Mucosa of gallbladder (tissue), 1 donor: ENCODE measurements around the gene TPRN. TPM values are rescaled to one million over a fixed set of nuclear protein-coding genes. Genes with fewer than 3 reads are reported as not detected.

Source experiments
- DNase-seq: peaks from one replicate; pipeline ENCODE4 v3.0.0-alpha.2; 2020; ENCODE audit warnings: low spot score
- total RNA-seq: library from RNA; stranded (reverse); gene quantifications from one replicate; pipeline ENCODE4 v1.2.1, GENCODE V29; 2021
- donor health status: DM: no; HTN: no; CAD: no.

The TPRN gene
- total RNA-seq, 1 donor from 2014 or later, result 74.4 TPM

DNA sequence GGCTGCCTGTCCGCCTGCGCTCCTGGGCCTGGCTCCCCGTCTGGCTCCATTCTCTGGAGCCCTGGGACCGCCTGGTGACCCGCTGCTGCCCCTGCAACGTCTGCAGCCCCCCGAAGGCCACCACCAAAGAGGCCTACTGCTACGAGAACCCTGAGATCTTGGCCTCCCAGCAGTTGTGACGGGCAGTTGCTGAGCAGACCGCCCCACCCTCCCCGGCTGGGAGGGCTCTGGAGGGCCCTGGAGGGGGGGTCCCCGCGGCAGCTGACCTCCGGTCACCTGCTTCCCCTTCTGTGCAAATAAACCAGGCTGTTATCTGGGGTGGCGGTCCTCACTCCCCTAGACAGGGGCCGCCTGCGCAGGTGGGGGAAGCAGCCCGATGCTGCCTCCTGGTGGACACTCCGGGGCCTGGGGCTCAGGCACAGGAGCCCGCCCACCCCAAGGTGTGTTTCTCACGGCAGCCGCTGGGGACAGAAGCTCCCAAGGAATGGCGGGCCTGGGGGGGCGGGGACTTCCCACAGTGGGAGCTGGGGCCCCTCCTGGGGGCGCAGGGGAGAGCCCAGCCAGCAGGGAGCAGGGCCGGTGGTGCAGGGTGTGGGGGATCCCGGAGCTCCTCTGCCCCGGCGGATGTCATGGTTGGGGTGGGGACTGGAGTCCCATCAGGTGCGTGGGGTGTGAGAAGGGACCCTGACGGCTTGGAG lies 35.8 kb upstream of the TPRN start:
- peak; percentile 85 for DNase-seq

DNA sequence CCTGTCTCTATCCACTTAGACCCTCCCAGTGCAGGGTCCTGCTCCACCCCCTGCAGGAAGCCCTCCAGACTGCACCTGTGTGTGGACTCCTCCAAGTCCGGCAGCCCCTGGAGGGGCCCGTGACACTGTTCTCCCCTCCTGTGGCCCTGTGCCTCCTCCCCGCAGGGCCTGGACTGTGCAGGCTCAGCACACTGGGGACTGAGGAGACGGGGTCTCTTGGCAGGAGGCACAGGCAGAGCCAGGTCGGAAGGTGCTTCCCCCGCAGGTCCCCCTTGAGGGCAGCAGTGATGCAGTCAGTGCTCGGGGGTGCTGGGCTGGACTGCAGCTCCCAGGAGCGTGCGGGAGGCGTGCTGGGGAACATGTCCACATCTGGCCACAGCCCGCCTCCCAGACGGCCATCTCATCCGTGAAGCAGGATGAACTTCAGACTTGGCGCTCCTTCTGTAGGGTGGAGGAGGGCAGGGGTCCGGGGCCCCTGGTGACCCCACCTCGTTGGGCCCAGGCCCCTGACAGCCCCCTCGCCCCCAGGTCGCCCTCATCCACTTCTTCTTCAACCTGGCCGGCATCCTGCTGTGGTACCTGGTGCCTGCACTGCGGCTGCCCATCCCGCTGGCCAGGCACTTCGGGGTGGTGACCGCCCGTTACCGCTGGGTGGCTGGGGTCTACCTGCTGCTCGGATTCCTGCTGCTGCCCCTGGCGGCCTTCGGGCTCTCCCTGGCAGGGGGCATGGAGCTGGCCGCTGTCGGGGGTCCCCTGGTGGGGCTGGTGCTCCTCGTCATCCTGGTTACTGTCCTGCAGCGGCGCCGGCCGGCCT lies 35.1 kb upstream of the TPRN start:
- DNase-seq, result no peak

DNA sequence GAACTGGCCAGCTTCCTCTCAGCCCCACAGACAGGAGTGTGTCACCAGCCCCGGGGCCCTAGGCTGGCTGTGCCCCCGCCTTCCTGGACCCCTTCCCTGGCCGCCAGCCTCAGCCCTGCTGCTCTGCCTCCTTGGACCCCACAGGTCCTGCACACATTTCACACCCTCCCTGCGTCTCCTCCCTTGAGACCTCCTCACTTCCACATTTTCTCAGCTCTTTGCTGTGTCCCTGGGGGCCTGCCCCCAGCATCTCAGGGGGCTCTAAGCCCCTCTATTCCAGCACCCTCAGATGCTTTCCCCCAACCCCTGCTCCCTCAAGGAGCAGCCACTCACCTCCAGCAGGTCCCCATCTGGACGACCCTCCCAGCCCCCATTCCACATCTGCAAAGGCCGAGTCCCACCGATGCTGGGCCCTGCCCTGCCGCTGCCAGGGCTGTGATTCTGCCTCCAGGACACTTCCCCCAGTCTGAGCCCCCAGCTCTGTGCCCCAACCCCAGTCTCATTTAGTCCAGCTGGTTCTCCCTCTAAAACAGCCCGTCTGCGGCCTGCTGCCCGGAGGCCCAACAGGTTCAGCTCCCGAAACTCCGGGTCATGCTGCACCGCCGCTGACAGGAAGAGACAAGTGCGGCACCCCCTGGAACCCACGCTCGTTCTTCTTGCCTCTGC lies 34.4 kb upstream of the TPRN start:
- no peak for DNase-seq

DNA sequence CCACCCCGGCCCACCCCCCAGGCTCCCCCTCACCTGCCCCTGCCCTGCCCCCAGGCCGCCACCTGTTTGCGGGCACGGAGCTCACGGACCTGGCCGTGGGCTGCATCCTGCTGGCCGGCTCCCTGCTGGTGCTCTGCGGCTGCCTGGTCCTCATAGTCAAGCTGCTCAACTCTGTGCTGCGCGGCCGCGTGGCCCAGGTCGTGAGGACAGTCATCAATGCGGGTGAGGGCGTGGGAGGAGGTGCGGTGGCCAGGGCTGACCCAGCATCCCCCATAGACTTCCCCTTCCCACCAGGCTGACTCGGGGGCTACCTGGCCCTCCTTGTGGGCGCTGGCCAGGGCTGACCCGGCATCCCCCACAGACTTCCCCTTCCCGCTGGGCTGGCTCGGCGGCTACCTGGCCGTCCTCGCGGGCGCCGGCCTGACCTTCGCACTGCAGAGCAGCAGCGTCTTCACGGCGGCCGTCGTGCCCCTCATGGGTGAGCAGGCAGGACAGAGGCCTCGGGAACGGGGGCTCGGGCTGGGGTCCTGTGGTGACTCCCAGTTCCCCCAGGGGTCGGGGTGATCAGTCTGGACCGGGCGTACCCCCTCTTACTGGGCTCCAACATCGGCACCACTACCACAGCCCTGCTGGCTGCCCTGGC lies 33.6 kb upstream of the TPRN start:
- DNase-seq, result no peak

DNA sequence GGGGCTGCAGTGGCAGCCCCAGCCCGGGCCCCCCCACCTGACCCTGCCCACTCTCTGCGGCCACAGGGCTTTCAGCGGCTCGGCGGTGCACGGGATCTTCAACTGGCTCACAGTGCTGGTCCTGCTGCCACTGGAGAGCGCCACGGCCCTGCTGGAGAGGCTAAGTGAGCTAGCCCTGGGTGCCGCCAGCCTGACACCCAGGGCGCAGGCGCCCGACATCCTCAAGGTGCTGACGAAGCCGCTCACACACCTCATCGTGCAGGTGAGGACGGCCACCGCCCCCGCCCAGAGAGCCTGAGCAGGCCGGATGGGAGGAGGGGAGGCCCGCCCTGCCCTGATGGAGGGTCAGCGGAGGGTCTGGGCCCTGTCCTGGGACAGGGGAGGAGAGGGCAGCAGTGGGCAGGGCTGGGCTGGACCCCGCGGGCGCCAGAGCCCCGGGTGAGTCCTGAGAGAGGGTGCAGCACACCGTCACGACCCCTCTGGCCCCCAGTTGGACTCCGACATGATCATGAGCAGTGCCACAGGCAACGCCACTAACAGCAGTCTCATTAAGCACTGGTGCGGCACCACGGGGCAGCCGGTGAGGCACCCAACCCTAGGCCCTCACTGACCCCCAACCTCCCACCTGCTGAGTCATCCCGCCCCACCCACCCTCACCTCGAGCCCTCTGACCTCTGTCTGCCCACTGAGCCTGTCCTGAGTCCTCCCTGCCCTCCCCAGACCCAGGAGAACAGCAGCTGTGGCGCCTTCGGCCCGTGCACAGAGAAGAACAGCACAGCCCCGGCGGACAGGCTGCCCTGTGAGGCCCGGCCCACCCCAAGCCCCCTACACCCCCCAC lies 32.8 kb upstream of the TPRN start:
- no peak for DNase-seq

DNA sequence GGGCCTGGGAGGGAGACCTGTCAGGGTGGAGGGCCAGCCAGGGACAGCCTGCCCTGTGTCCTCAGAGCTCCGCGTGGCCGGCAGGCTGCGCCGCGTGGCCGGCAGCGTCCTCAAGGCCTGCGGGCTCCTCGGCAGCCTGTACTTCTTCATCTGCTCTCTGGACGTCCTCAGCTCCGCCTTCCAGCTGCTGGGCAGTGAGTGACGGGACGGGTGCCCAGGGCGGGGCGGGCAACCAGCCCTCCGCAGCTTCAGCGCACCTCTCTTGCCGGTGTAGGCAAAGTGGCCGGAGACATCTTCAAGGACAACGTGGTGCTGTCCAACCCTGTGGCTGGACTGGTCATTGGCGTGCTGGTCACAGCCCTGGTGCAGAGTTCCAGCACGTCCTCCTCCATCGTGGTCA lies 32.0 kb upstream of the TPRN start:
- no peak for DNase-seq

DNA sequence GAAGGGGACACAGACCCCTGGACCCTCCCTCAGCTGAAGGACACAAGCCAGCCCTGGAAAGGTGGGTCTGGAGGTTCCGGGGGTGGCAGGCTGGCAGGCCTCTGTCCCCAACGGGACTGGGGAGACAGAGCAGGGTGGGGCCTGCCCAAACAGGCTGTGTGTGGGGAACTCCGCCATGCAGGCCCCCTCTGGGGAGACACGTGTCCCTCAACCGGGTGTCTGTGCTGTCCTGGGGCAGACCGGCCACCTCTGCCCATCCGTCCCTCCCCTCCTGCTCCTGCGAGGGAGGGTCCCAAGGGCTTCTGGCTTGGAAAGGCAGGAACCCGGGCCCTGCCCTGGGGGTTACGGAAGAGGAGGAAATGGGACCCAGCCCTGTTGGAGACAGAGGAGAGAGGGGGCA lies 31.6 kb upstream of the TPRN start:
- DNase-seq, result no peak

DNA sequence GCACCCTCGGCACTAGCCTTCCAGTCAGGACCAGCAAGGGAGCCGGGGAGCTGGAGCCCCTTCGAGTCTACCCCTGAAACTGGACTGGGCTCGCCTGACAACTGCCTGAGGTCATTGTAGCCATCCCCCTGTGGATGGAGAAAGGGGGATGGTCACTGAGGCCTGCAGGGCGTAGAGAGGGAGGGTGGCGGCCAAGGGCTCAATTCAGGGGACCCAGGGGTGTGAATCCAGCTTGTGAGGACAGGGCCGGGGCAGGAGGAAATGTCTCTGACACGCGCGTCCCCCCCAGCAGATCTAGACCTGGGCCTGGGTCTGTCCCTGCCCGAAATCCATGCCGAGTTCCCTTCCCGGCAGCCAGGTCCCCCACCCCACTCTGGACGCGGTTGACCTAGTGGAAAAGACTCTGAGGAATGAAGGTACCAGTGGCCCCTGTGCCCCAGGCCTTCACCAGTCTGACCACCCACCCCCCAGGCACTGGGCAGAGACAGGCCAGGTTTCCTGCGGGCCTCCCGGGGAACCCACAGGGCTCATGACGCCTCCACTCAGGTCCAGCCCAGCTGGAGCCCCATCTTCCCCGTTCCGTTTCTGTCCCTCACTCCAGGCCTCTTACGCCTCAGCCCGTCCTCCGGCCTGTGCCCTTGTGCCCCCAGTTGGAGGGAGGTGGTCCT lies 31.0 kb upstream of the TPRN start:
- no peak for DNase-seq

DNA sequence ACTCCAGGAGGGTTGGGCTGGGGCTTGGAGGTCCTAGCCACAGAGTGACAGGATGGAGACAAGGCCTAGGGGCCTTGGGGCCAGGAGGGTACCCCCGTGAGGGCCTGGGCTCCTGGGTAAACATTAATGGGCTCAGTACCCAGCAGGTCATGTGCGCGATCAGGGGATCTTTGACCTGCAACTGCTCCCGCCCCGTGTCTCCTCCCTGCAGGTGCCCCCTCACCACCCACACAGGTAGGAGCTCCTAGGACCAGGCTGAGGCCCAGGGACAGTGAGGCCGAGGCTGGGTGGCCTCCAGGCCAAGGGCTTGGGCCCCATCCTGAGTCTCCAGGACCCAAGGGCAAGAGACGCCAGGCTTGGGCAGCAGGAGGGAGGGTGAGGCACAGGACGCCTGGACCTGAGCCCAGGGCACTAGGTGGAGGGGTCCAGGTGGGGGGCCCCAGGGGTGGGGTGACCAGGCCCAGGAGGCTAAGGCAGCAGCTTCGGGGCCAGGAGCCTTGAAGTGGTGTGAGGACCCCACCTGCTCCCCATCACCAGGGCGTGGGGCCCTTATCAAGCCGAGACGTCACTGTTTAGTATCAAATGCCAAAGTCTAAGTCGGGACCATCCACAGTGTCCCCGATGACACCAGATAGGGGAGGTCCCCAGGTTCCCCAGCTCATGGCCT lies 30.3 kb upstream of the TPRN start, which contains the start of gene SLC34A3:
TSS of gene SLC34A3 (plus strand) at position 197 of the 667 bp plus-strand sequence. CDS start 802 bp downstream, outside the sequence.
- no peak for DNase-seq

DNA sequence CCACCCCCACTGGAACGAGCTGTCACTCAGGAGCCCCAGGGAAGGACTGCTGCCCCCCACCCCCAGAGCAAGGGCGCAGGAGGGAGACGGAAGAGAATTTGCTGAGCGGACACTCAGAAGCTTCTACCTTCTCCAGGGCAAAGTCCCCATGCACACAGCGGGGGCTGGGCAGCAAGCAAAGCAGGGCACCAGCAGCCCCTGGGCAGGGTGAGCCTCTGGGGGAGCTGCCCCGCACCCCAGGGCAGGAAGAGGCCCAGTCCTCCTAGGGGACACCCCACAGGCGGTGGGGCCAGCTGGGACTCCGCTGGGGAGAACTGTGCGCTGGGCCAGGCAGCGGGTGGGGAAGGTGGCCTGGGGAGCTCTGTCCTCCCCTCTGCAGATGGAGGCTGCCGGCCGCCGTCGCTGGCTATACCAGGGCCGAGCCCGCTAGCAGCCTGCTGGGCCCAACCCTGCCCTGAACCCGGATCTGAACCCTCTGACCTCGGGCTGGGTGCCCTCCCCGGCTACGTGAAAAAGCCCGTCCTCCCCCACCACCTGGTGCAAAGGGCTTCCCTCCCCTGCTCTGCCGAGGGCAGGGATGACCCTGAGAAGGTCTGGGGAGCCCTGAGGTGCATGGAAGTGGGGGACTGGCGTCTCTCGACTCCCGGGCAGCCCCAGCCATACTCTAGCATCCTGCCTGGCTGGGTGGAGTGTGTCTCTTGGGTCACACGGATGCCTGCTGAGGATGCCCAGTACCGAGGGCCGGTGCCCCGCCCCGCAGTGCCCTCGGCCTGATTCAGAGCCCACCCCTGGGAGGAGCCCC lies 29.6 kb upstream of the TPRN start:
- DNase-seq, result no peak

DNA sequence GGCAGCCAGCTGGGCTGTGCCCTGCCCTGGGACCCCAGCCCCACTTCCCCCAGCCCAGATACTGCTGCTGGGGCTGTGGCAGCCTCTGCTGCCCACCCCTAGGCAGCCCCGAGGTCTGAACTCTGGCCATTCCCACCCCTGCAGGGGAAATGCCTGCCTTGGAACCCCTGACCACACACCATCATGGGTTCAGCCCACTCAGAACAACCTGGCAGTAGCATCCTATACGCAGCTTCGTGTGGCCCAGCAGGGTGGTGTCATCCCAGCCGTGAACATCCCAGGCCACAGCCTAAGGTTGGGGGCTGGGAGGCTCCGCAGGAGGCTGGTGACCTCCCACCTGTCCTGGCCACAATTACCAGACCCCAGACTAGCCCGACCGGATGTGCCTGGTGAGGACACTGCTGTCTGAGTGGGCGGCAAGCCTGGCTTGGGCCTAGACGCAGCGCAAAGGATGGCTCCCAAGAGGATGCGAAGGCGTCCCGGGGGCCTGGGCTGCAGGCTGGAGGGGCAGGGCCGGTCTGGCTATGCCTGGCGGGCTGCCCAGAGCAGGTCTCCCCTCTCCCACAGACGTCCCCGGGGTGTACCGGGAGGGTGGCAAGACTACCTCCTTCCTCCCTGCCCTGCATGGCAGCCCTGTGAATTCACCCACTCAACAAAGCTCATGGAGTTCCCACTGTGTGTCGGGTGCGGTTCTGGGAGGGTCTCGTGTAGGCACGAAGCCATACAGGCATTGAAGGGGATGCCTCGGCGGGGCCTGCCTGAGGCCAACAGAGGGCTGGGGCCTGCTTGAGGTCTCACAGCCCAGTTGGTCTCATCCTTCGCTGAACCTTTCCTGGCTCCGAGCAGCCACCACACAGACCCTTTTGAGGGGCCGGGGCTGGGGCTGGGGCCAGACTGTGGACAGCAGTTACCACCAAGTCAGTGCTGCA lies 28.7 kb upstream of the TPRN start:
- DNase-seq, result no peak

DNA sequence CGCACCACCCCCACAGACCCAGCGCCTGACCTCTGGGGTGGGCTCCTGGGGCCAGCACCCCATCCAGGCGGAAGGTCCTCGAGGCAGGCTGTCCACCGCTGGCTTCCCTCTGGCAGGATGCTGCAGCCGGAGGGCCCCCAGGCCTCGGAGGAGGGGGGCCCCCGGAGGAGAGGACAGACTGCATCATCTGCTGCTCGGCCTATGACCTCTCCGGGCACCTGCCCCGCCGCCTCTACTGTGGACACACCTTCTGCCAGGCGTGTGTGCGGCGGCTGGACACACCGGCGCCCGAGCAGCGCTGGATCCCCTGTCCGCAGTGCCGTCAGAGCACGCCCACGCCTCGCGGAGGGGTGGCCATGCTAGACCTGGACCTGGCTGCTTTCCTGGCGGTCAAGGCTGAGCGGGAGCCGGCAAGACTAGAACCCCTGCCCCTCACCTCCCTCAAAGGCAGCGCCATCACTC lies 28.0 kb upstream of the TPRN start:
- DNase-seq, result no peak

DNA sequence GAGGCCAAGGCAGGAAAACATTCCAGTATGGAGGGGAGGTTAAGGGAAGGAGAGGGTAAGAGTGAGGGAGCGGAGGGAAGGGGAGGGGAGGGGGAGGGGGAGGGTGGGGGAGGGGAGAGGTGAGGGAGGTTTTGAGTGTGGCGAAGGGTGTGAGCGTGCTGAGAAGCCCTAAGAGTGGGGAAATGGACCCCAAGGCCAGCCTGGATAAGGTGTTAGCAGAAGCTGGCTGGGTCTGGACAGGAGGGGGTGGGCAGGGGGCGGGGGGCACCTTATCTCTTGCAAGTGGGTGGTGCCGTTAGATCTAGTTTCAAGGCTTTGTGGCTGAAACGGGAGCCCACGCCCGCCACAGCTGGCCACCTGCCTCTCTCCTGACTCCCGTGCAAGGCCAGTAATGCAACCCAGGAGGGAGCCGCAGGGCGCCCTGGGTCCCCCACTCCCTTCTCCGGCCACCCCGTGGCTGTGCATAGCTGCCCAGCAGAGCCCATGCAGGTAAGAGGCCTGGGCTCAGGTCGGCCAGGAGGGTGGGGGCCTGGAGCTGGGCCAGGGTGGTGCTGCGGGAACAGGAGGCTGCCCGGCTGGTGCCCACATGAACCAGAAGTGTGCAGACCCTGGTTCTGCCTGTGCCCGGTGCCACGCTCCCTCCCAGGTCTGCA lies 27.4 kb upstream of the TPRN start:
- DNase-seq, result no peak

DNA sequence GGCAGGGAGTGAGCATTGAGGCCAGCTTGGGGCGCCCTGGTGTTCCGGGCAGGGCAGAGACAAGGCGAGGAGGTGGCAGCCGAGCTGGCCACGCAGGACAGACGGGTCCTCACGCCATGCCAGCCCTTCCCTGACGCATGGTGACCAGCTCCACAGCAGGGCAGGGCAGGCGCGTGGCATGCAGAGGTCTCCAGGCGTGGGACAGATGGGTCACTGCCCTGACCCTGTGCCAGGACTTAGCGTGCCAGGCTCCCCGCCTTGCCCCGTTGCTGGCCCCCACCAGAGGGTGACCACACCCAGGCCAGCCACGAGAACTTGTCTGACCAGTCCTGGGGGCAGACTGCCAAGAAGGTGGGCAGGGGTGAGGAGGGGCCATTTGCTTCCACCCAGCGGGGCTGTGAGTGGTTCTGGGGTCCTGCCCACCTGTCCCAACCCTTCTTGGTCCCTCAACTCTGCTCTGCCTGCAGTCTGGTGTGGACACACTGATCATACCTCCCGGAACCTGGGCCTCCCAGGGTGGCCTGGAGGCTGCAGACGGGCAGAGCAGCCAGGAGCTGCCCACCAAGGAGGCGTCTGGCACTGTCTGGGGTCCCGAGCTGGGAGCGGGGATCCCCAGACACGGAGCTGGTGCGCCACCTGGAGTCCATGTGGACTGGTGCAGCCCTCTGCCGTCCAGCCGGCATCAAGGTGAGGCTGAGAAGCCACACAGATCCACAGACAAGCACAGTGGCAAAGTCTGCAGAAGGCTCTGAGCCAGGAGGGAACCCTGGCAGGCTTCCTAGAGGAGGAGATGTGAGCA lies 26.7 kb upstream of the TPRN start, which contains the start of gene RNF224:
TSS of gene RNF224 (plus strand) at position 449 of the 799 bp plus-strand sequence. CDS start 834 bp downstream, outside the sequence.
- DNase-seq, result peak; percentile 85

DNA sequence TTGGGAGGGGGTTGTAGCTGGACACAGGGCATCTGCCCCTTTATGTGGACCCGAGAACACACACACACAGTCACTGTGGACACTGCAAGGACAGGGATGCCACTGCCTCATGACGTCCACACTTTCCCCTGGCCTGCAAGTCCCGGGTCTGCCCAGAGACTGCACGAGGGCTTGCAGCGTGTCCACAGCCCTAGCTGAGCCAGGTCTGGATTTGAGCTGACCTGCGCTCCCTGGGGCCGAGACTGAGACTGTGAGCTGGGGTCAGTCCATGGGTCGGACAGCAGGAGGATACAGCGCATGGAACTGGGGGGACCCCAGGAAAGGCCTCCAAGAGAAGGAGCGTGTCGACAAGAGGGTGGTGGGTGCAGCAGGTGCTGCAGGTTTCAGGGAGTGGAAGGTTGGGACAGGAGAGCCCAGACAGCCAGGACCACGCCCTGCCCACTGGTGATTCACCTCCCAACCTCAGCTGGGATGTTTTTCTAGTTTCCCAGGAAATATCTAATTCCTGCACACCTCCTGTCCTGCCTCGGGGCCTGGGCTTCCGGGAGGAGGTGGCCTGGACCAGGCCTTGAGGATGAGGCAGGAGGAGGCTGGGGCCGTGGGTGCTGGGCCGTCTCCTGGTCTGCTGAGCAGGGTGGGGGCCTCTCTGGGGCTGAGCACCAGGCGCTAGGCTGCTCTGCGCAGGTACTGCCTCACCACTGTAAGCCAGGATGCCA lies 26.0 kb upstream of the TPRN start:
- DNase-seq, result no peak
